ENCODE measurements around the gene RPS27L.

RPS27L gene

GRCh38 chr15:63198371-63199250 lies 41.3 kb upstream of the RPS27L start:
- Histone ChIP-seq H3K4me3 (ENCODE audit: low read depth, low read length) (no peak overlapping the region), H3K36me3 (no peaks in the 10 kb centered on the region), H3K4me1 (peaks cover 9% of the 10 kb centered on the region; the same call in 1 of the 2 replicates), H3K9me3 (no peaks in the 10 kb centered on the region), H3K27me3 (no peaks in the 10 kb centered on the region)
- no peak for DNase-seq
- TF ChIP-seq CTCF (IDR thresholded peaks at IDR 0.05; ENCODE audit: low read depth, low read length): no peak

GRCh38 chr15:63197626-63198025 lies 40.3 kb upstream of the RPS27L start:
- TF ChIP-seq CTCF (IDR thresholded peaks at IDR 0.05; ENCODE audit: low read depth, low read length): no peak
- no peaks in the 10 kb centered on the region for H3K27me3 ChIP-seq
- H3K4me3 ChIP-seq (ENCODE audit: low read depth, low read length): no peak overlapping the region
- DNase-seq: no peak
- H3K36me3 ChIP-seq: no peaks in the 10 kb centered on the region
- peaks cover 9% of the 10 kb centered on the region; the same call in 1 of the 2 replicates for H3K4me1 ChIP-seq
- no peaks in the 10 kb centered on the region for H3K9me3 ChIP-seq

- Histone ChIP-seq H3K27me3 (no peaks in the 10 kb centered on the region), H3K4me1 (peaks cover 9% of the 10 kb centered on the region; the same call in 1 of the 2 replicates), H3K9me3 (no peaks in the 10 kb centered on the region), H3K4me3 (ENCODE audit: low read depth, low read length) (no peak overlapping the region), H3K36me3 (no peaks in the 10 kb centered on the region)
- no peak for TF ChIP-seq CTCF (IDR thresholded peaks at IDR 0.05; ENCODE audit: low read depth, low read length)
- no peak for DNase-seq
These were observed 39.6 kb upstream of the RPS27L start for GRCh38 chr15:63196842-63197241.

GRCh38 chr15:63195569-63196015 lies 38.3 kb upstream of the RPS27L start:
- Histone ChIP-seq H3K9me3 (no peaks in the 10 kb centered on the region), H3K4me1 (peaks cover 9% of the 10 kb centered on the region; the same call in 1 of the 2 replicates), H3K36me3 (no peaks in the 10 kb centered on the region), H3K27me3 (no peaks in the 10 kb centered on the region), H3K4me3 (ENCODE audit: low read depth, low read length) (no peak overlapping the region)
- TF ChIP-seq CTCF (IDR thresholded peaks at IDR 0.05; ENCODE audit: low read depth, low read length): no peak
- peak; percentile 48 for DNase-seq

- peaks cover 12% of the 10 kb centered on the region; the same call in 1 of the 2 replicates for H3K4me1 ChIP-seq
These were observed 37.7 kb upstream of the RPS27L start for GRCh38 chr15:63194880-63195568.

More at GRCh38 chr15:63194880-63195568, 37.7 kb upstream of the RPS27L start:
- H3K9me3 ChIP-seq: no peaks in the 10 kb centered on the region
- H3K4me3 ChIP-seq (ENCODE audit: low read depth, low read length): no peak overlapping the region
- no peaks in the 10 kb centered on the region for H3K36me3 ChIP-seq
- H3K27me3 ChIP-seq: no peaks in the 10 kb centered on the region
- DNase-seq: no peak
- TF ChIP-seq CTCF (IDR thresholded peaks at IDR 0.05; ENCODE audit: low read depth, low read length): no peak
